Lower lobe of right lung (tissue), 2 donors: ENCODE measurements around the gene PLK3. TPM values are rescaled to one million over a fixed set of nuclear protein-coding genes. Genes with fewer than 3 reads are reported as not detected.

ENCODE experiments used
- ATAC-seq, 2 donors: fragments of 200-7000 bp; cut with Tn5 transposase; one replicate each; pipeline ENCODE4 v1.9.1; 2020 to 2022; ENCODE audit warnings: mild to moderate bottlenecking in 2 of 2, moderate library complexity in 2 of 2
- DNase-seq: peaks from one replicate; pipeline ENCODE4 v3.0.0-alpha.2; 2020
- H3K27ac ChIP-seq: fragments of 200-600 bp; one replicate; pipeline ENCODE4 v1.8.0; 2022
- H3K27me3 ChIP-seq: fragments of 200-600 bp; one replicate; pipeline ENCODE4 v1.8.0; 2022; ENCODE audit warnings: low read depth
- H3K36me3 ChIP-seq: fragments of 200-600 bp; one replicate; pipeline ENCODE4 v1.8.0; 2022; ENCODE audit warnings: mild to moderate bottlenecking
- H3K4me1 ChIP-seq: fragments of 200-600 bp; one replicate; pipeline ENCODE4 v1.8.0; 2022
- H3K4me3 ChIP-seq: fragments of 200-600 bp; one replicate; pipeline ENCODE4 v1.8.0; 2022; ENCODE audit warnings: mild to moderate bottlenecking
- H3K9me3 ChIP-seq: fragments of 200-600 bp; one replicate; pipeline ENCODE4 v1.8.0; 2022
- intact Hi-C: fragments of 100-400 bp; cut with DNase I; formaldehyde crosslinking; loops from one replicate; pipeline ENCODE4 v1.11.0; 2022
- total RNA-seq: library from RNA; stranded (reverse); fragmentation: NEBNext Ultra II Directional; extraction: Animal tissue kit (Norgen Biotek cat#: 25700); gene quantifications from one replicate; pipeline ENCODE4 v1.2.1, GENCODE V29; 2021
- TF ChIP-seq, protein P1 (sequence below): fragments of 200-600 bp; IDR thresholded peaks from one replicate; pipeline ENCODE4 v1.8.0; 2022; ENCODE audit warnings: antibody characterized with exemption, mild to moderate bottlenecking
- donor health status: DM: no; HTN: yes; CAD: no; lungs with severe emphysema.

Gene PLK3
- total RNA-seq, 1 donor from 2014 or later, result 27.7 TPM

DNA sequence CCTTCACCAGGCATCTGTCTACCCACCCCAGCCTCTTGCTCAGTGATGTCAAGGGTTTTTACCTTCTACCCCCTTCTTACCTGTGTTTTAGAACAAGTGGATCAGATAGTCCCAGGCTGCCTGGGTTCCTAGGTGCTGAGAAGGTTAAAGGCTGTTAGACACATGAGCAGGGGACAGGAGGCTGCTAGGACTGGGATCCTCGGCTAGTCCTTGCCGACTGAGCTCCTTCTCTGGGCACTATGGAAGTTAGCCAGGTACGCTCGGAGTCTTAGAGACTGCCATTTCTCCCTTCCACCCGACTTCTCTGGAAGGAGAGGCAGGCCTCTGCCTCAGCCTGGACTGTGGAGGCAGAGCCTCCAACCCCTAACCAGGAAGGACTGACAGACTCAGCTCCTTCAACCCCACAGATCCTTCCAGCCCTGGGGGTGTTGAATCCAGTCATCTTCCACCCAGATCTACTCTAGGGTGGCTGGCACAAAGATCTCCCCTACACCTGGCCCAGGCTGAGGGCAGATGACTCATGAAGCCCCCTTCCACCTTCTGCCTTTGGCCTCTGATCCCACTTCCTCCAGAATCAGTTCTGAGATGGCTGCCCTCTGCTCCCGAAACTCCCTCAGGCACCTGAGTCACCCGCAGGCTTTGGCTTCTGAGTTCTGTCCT is 6.7 kb downstream of the PLK3 start, which contains the start of gene DYNLT4:
Gene DYNLT4, minus strand, starts transcription at position 648 of the 660 bp plus-strand sequence. CDS start 683 bp downstream, outside the sequence.
- no peaks in the 10 kb centered on the region for H3K27me3 ChIP-seq
- H3K4me3 ChIP-seq, result peak within 1 kb of the TSS; percentile 47
- peak within 1 kb of the TSS; percentile 100 for H3K27ac ChIP-seq
- H3K4me1 ChIP-seq, result peaks cover 97% of the 10 kb centered on the region
- intact Hi-C loops, result no loop called here
- H3K36me3 ChIP-seq, result peaks cover 45% of the 10 kb centered on the region
- peak; percentile 44 for DNase-seq
- ATAC-seq, result no peak
- no peaks in the 10 kb centered on the region for H3K9me3 ChIP-seq
- TF ChIP-seq, protein P1, sequence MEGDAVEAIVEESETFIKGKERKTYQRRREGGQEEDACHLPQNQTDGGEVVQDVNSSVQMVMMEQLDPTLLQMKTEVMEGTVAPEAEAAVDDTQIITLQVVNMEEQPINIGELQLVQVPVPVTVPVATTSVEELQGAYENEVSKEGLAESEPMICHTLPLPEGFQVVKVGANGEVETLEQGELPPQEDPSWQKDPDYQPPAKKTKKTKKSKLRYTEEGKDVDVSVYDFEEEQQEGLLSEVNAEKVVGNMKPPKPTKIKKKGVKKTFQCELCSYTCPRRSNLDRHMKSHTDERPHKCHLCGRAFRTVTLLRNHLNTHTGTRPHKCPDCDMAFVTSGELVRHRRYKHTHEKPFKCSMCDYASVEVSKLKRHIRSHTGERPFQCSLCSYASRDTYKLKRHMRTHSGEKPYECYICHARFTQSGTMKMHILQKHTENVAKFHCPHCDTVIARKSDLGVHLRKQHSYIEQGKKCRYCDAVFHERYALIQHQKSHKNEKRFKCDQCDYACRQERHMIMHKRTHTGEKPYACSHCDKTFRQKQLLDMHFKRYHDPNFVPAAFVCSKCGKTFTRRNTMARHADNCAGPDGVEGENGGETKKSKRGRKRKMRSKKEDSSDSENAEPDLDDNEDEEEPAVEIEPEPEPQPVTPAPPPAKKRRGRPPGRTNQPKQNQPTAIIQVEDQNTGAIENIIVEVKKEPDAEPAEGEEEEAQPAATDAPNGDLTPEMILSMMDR, result no peak

DNA sequence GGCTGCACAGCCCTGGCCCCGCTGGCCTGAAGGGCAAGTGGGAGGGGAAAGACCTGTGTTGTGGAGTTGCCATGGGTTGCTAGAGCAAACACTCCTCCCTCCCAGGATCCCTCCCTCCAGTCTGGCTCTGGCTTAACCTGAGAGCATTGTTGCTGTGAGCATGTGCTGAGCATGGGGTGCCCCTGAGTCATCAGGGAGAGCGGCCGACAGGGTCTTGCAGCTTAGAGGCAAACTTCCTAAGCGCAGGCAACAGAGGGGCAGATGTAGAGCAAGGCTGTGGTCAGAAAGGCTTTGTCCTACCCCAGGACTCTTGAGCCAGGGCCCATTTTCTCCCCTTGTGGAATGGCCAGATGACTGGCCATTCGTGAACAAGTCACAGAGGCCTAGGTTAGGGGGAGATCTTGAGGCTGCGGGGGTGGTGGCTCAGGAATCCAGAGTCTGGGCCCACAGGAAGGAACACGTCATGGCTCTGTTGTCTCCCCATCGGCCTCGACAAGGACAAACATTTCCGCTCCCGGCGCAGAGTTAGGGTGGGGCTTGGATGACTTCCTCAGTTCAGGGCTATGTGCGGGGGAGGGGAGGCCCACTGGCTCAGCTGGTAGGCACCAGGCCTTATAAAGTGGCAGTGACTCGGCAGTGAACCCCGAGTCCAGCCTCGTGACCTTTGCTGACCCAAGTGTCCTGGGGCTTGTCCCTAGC is 7.3 kb downstream of the PLK3 start:
- H3K36me3 ChIP-seq, result peaks cover 45% of the 10 kb centered on the region
- H3K27me3 ChIP-seq, result no peaks in the 10 kb centered on the region
- peak; percentile 88 for ATAC-seq
- peak overlapping the region; percentile 47 for H3K4me3 ChIP-seq
- peaks cover 97% of the 10 kb centered on the region for H3K4me1 ChIP-seq
- H3K27ac ChIP-seq, result peak overlapping the region; percentile 100
- TF ChIP-seq, protein P1, result no peak
- H3K9me3 ChIP-seq, result no peaks in the 10 kb centered on the region
- DNase-seq, result peak; percentile 99
- intact Hi-C loops, result no loop called here

DNA sequence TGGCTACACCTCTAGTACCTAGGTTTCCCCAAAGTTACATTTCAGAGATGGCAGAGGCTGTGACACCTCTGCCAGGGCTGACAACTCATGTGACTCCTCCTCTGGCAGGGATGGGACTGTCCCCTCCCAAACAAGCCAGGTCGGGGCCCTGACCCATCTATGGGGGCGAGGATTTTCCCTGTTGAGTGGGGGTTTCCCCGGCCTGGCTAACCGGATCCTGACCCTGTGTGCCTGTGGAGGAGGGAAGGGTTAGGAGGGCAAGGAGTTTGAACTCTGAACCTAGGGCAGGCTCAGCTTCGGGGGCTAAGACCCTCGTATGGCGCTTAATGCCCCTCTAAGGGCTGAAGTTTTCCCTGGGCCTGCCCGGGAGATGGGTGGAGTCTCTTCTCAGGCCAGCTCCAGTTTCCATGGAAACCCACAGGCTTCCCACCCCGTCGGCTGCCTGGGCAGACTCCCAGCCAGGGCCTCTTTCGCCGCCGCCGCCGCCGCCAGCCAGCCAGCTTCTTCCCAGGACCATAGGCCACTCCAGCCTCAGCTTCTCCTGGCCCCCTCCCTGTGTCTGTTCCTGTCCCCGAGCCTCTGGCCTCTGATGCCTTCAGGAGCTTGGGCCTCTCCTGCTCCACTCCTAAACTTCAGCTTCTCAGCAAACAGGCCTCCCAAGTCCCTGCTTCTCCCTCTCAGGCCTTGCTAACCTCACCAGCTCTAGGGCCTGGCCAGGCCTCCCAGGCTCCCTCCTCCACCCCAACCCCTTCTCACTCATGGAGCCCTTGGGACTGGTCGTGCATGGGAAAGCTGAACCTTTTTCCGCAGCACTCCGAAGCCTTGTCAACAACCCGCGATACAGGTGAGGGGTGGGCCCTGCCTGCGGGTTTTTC is 8.1 kb downstream of the PLK3 start, which contains the start of gene BTBD19:
Gene BTBD19, plus strand, starts transcription at position 461 of the 875 bp plus-strand sequence. Its CDS starts 298 bp downstream, at position 759.
- Histone ChIP-seq H3K27ac (peak within 1 kb of the TSS; percentile 100), H3K4me1 (peaks cover 94% of the 10 kb centered on the region), H3K9me3 (no peaks in the 10 kb centered on the region), H3K4me3 (peak within 1 kb of the TSS; percentile 47), H3K27me3 (no peaks in the 10 kb centered on the region), H3K36me3 (peaks cover 37% of the 10 kb centered on the region)
- TF ChIP-seq, protein P1, result no peak
- peak; percentile 23 to 28 for ATAC-seq
- DNase-seq, result peak; percentile 77
- intact Hi-C loops, result no loop called here

DNA sequence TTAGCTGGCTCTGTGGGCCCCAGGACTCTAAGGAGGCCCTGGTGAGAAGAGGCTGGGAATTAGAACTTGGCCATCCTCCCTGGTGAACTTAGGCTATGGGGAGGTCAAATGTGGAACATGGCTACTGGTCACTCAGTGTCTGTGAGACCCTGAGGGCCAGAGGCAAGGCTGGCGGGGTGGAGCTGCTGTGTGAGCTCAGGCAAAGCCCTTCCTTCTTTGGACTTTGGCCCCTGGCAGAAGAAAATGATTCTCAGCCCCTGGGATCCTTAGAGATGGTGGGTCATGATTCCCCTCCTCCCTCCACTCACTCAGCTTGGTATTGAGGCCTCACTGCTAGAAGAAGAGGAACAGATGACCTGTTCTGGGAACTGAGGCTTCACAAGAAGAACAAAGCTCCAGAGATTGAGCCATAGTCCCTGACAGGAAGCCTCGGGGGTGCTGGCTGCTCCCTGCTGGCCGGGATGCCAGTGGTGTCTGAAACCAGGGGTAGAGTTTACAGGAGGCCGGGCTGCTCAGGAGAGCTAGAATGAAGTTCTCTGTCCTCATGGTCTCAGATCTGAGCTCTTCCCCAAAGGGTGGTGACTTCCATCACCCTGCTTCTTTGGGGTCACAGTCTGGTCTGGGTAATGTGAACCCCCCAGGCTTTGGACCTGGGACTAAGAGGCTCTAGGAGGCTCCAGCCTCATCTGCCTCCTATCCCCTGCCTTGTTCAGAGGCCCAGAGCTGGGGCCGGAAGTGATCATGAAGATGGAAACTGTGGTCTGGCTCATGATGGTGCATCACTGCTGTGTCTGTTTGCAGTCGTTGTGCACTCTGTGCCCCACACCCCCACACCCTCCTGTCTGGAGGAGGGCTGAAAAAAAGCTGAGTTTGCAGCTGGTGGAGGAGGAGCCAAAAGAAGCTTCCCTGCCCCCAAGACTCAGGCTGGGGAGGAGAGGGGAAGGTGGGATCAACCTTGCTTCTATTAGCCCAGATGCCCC is 9.1 kb downstream of the PLK3 start:
- Histone ChIP-seq H3K9me3 (no peaks in the 10 kb centered on the region), H3K36me3 (peaks cover 28% of the 10 kb centered on the region), H3K4me3 (peak overlapping the region; percentile 47), H3K27me3 (no peaks in the 10 kb centered on the region), H3K4me1 (peaks cover 91% of the 10 kb centered on the region), H3K27ac (peak overlapping the region; percentile 100)
- intact Hi-C loops, result no loop called here
- TF ChIP-seq, protein P1, result peak; percentile 17
- DNase-seq, result peak; percentile 80
- peak in 1 of 2 donors; percentile 17 for ATAC-seq
